ENCODE measurements around the gene TRMT2A.

The TRMT2A gene

DNA sequence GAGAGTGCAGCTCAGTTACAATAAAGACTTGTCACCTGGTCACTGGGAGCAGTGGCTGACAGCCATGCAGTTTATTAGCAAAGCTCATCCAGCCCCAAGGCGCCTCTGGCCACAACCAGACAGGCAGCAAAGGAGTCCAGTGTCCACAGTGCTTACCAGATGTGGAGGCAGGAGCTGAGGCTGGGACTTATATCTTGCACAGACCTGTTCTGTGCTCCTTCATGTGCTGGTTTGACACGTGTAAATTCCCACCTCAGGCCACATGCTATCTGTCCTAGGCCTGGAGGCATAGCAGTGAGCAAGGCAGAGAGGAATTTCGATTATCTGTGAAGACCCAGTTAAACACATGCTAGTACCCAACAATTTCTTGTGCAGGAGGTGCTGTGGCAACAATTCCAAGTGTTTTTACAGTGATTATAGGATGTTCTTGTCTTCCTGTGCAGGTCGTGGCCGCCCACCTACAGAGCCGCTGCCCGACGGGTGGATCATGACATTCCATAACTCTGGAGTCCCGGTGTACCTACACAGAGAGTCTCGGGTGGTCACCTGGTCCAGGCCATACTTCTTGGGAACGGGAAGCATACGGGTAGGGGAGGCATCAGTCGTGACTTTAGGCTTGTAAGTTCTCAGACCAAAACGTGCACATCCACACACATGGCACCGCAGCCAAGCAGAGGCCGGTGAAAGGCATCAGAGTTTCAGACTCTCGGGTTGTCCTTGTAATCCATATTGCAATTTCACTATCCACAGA is 27.6 kb downstream of the TRMT2A start:
- no peak for DNase-seq
- Histone ChIP-seq H3K36me3 (replicated peaks; ENCODE audit: insufficient read depth, low read length) (peaks cover 23% of the 10 kb centered on the region), H3K4me2 (ENCODE audit: low read depth, low read length) (no peak overlapping the region), H2AFZ (ENCODE audit: low read length) (no peak overlapping the region), H3K27ac (ENCODE audit: low read length) (no peak overlapping the region), H3K79me2 (ENCODE audit: low read length) (peaks cover 50% of the 10 kb centered on the region), H3K4me1 (ENCODE audit: low read length) (no peaks in the 10 kb centered on the region), H4K20me1 (ENCODE audit: insufficient read depth, low read length) (peaks cover 8% of the 10 kb centered on the region), H3F3A (ENCODE audit: insufficient read depth, low read length) (no peaks in the 10 kb centered on the region), H3K9me3 (replicated peaks; ENCODE audit: insufficient read depth, low read length) (no peaks in the 10 kb centered on the region), H3K4me3 (ENCODE audit: low read length) (no peak overlapping the region), H3K9ac (ENCODE audit: low read length) (no peak overlapping the region), H3K9me2 (replicated peaks; ENCODE audit: insufficient read depth, low read length) (no peaks in the 10 kb centered on the region), H3K27me3 (replicated peaks; ENCODE audit: insufficient read depth, low read length) (no peaks in the 10 kb centered on the region)
- TF ChIP-seq, protein P1, sequence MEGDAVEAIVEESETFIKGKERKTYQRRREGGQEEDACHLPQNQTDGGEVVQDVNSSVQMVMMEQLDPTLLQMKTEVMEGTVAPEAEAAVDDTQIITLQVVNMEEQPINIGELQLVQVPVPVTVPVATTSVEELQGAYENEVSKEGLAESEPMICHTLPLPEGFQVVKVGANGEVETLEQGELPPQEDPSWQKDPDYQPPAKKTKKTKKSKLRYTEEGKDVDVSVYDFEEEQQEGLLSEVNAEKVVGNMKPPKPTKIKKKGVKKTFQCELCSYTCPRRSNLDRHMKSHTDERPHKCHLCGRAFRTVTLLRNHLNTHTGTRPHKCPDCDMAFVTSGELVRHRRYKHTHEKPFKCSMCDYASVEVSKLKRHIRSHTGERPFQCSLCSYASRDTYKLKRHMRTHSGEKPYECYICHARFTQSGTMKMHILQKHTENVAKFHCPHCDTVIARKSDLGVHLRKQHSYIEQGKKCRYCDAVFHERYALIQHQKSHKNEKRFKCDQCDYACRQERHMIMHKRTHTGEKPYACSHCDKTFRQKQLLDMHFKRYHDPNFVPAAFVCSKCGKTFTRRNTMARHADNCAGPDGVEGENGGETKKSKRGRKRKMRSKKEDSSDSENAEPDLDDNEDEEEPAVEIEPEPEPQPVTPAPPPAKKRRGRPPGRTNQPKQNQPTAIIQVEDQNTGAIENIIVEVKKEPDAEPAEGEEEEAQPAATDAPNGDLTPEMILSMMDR (IDR thresholded peaks at IDR 0.05; ENCODE audit: low read length), result no peak

DNA sequence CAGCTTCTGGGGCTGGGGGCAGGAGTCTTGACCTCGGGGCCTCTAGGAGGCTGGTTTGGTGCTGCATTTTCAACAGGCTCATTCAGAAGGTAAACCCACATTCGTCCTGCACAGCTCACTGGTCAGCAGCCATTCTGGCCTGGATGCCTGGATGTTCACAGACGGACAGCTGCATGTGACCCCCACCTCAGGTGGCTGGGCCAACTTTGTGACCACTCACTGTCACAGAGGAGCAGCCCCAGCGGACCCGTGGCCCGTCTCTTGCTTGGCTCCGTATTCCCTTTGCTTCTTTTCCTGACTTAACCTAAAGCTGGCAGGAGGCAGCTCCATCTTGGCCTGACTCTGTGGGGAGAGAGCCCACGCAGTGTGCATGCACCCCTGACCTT is 28.8 kb downstream of the TRMT2A start:
- Histone ChIP-seq H4K20me1 (ENCODE audit: insufficient read depth, low read length) (peaks cover 12% of the 10 kb centered on the region), H3K36me3 (replicated peaks; ENCODE audit: insufficient read depth, low read length) (peaks cover 23% of the 10 kb centered on the region), H3K27ac (ENCODE audit: low read length) (no peak overlapping the region), H3K79me2 (ENCODE audit: low read length) (peaks cover 61% of the 10 kb centered on the region), H3K9me3 (replicated peaks; ENCODE audit: insufficient read depth, low read length) (no peaks in the 10 kb centered on the region), H3K4me1 (ENCODE audit: low read length) (no peaks in the 10 kb centered on the region), H3F3A (ENCODE audit: insufficient read depth, low read length) (no peaks in the 10 kb centered on the region), H3K9ac (ENCODE audit: low read length) (no peak overlapping the region), H3K4me2 (ENCODE audit: low read depth, low read length) (no peak overlapping the region), H3K4me3 (ENCODE audit: low read length) (no peak overlapping the region), H2AFZ (ENCODE audit: low read length) (no peak overlapping the region), H3K27me3 (replicated peaks; ENCODE audit: insufficient read depth, low read length) (no peaks in the 10 kb centered on the region), H3K9me2 (replicated peaks; ENCODE audit: insufficient read depth, low read length) (no peaks in the 10 kb centered on the region)
- DNase-seq, result no peak
- no peak for TF ChIP-seq EZH2 (optimal IDR thresholded peaks at IDR 0.05; ENCODE audit: low read depth, low read length)
- TF ChIP-seq, protein P1 (IDR thresholded peaks at IDR 0.05; ENCODE audit: low read length), result no peak
- TF ChIP-seq EZH2phosphoT487 (IDR thresholded peaks at IDR 0.05; ENCODE audit: low read length), result no peak

DNA sequence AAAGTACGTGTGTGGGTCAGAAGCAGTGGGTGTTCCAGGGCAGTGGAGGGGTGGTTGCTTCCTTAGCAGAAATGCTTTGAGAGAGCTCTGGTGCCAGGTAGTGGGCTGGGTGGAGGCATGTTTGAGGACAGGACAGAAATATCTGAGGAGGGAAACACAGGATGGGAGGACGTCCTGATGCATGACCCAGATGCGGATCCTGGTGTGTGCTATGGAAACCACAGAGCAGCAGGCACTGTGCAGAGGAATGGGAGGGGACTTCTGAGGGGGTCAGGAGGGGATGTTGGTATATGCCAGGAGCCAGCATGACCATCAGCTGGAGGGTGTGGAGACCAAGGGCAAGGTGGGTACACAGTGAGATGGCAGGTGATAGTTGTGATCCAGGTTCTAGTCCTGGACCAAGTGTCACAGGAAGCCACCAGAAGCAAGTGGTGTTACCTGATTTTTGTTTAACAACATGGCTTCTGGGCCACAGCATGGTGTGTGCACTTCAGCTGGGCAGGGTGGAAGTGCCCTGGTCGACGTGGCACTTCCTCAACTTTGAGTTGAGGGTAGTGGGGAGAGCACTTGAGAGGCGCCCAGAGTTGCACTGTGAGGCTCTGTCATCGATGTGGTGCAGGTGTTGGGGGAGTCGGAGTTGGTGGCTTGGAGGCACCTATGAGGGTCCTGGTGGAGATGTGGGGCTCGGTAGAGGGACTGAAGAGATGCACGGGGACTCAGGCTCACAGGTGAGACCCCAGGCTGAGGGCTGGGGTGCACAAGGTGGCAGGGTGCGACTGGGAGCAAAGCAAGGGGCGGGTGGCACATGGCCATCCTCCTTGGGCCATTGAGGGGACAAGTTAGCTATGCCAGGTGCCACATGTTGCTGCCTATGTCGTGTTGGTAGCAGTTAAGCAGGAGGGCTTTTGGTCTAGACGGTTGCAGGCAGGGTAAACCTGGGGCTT is 29.4 kb downstream of the TRMT2A start:
- peaks cover 12% of the 10 kb centered on the region for H4K20me1 ChIP-seq (ENCODE audit: insufficient read depth, low read length)
- no peak overlapping the region for H3K9ac ChIP-seq (ENCODE audit: low read length)
- H3K9me3 ChIP-seq (replicated peaks; ENCODE audit: insufficient read depth, low read length), result no peaks in the 10 kb centered on the region
- no peak overlapping the region for H2AFZ ChIP-seq (ENCODE audit: low read length)
- no peaks in the 10 kb centered on the region for H3F3A ChIP-seq (ENCODE audit: insufficient read depth, low read length)
- H3K27me3 ChIP-seq (replicated peaks; ENCODE audit: insufficient read depth, low read length), result no peaks in the 10 kb centered on the region
- H3K9me2 ChIP-seq (replicated peaks; ENCODE audit: insufficient read depth, low read length), result no peaks in the 10 kb centered on the region
- DNase-seq, result no peak
- peaks cover 68% of the 10 kb centered on the region for H3K79me2 ChIP-seq (ENCODE audit: low read length)
- no peak overlapping the region for H3K27ac ChIP-seq (ENCODE audit: low read length)
- no peak overlapping the region for H3K4me2 ChIP-seq (ENCODE audit: low read depth, low read length)
- H3K4me1 ChIP-seq (ENCODE audit: low read length), result no peaks in the 10 kb centered on the region
- H3K36me3 ChIP-seq (replicated peaks; ENCODE audit: insufficient read depth, low read length), result peaks cover 23% of the 10 kb centered on the region
- TF ChIP-seq EZH2 (optimal IDR thresholded peaks at IDR 0.05; ENCODE audit: low read depth, low read length) (no peak), EZH2phosphoT487 (IDR thresholded peaks at IDR 0.05; ENCODE audit: low read length) (no peak)
- TF ChIP-seq, protein P1 (IDR thresholded peaks at IDR 0.05; ENCODE audit: low read length), result no peak
- H3K4me3 ChIP-seq (ENCODE audit: low read length), result no peak overlapping the region
